Naive thymus-derived CD8-positive, alpha-beta T cell (primary cell): ENCODE measurements around the gene TMEM101. TPM values are rescaled to one million over a fixed set of nuclear protein-coding genes. Genes with fewer than 3 reads are reported as not detected.
"Not testable (repeated sequence)": the region's sequence is repeated elsewhere in the genome, so short reads cannot be mapped to it uniquely, and the experiment has no call there.

Experiments used
- ATAC-seq, 2 donors: fragments of 150-1000 bp; cut with Tn5 transposase in 1 of 2; sonication (Bioruptor Pico), chemical (Tn5 transposase) in 1 of 2; 1 replicate in 1 of 2; 2 replicates in 1 of 2; pipeline ENCODE4 v1.10.0; 2021; ENCODE audit warnings: mild to moderate bottlenecking in 2 of 2, moderate library complexity in 2 of 2
- POLR2A ChIA-PET: fragments of 350-600 bp; sonication (Branson Sonifier 250); formaldehyde crosslinking; loops from one replicate; lab custom pipeline; 2021; ENCODE audit warnings: antibody characterized with exemption; lab: Charles Lee
- DNase-seq, 10 donors: peaks; one replicate each; pipeline versions ENCODE4 v3.0.0 to v3.0.0-alpha.2; 2020 to 2022
- H3K27ac Mint-ChIP-seq, 10 donors: one replicate each; pipeline ENCODE4 v1.8.0; 2020 to 2022; ENCODE audit warnings: mild to moderate bottlenecking in 10 of 10, mixed read lengths in 10 of 10, moderate library complexity in 4 of 10, inconsistent platforms in 1 of 10
- H3K27me3 Mint-ChIP-seq, 5 donors: one replicate each; pipeline ENCODE4 v1.8.0; 2021 to 2022; ENCODE audit warnings: mixed read lengths in 5 of 5
- H3K36me3 Mint-ChIP-seq, 3 donors: one replicate each; pipeline ENCODE4 v1.8.0; 2020 to 2022; ENCODE audit warnings: mixed read lengths in 3 of 3, mild to moderate bottlenecking in 2 of 3, inconsistent platforms in 1 of 3
- H3K4me1 Mint-ChIP-seq, 4 donors: one replicate each; pipeline ENCODE4 v1.8.0; 2021 to 2022; ENCODE audit warnings: mixed read lengths in 4 of 4
- H3K4me3 Mint-ChIP-seq, 10 donors: one replicate each; pipeline ENCODE4 v1.8.0; 2020 to 2022; ENCODE audit warnings: mild to moderate bottlenecking in 10 of 10, mixed read lengths in 10 of 10, moderate library complexity in 6 of 10, inconsistent platforms in 1 of 10
- H3K9me3 Mint-ChIP-seq, 9 donors: one replicate each; pipeline ENCODE4 v1.8.0; 2020 to 2022; ENCODE audit warnings: mixed read lengths in 9 of 9, mild to moderate bottlenecking in 3 of 9, inconsistent platforms in 1 of 9, moderate library complexity in 1 of 9
- polyA plus RNA-seq, 3 donors: library from polyadenylated mRNA; unstranded; fragments of 300-500 nt; fragmentation: Illumina TruSeq; gene quantifications; one replicate each; pipeline ENCODE4 v1.2.3, GENCODE V29; 2021
- total RNA-seq, 8 experiments: library from RNA in 2 of 8; stranded (reverse) in 2 of 8; gene quantifications; one replicate each; pipeline ENCODE4 v1.2.3 and lab custom pipeline; 2021 to 2026

TMEM101 gene
- total RNA-seq (10 to 100 TPM; 26.8 to 27.6 TPM), polyA plus RNA-seq (10 to 100 TPM; 23.6 to 28.8 (median 27.1) TPM), total RNA-seq (lab: John Stamatoyannopoulos, UW) (6.9 to 26.8 (median 21.6) reads per million in 6 experiments)

GRCh38 chr17:44014437-44015172, at the start of gene TMEM101:
TMEM101 (minus strand) TSS chr17:44014963; CDS start chr17:44014952, 11 bp downstream.
- Mint-ChIP-seq H3K27me3 (no peaks in the 10 kb centered on the region), H3K4me3 (peak within 1 kb of the TSS; percentile 94 to 100 (median 99)), H3K27ac (peak within 1 kb of the TSS; percentile 87 to 99 (median 96)), H3K4me1 (peaks cover 9 to 20% (median 17%) of the 10 kb centered on the region in 4 donors), H3K36me3 (peaks cover 0 to 17% (median 10%) of the 10 kb centered on the region in 3 donors), H3K9me3 (no peaks in the 10 kb centered on the region)
- ATAC-seq (peak; percentile 99 to 100), DNase-seq (peak; percentile 76 to 94 (median 86))
- POLR2A ChIA-PET: interaction anchor here (0.9 to 1.2 kb wide), 6 partner anchors 9 to 647 kb away, joined by 3 to 8 read pairs (median 3); partner anchors contain the start of genes G6PC3 and TMUB2

GRCh38 chr17:44063704-44064639, 49.2 kb upstream of the TMEM101 start:
- DNase-seq (no peak), ATAC-seq (no peak)
- POLR2A ChIA-PET: interaction anchor here (0.7 kb wide), 1 partner anchor 77 kb away, joined by 3 read pairs; no protein-coding TSS in a partner anchor
- Mint-ChIP-seq H3K4me1 (peaks cover 21 to 59% (median 55%) of the 10 kb centered on the region in 4 donors), H3K9me3 (no peaks in the 10 kb centered on the region), H3K36me3 (peaks cover 0 to 53% (median 9%) of the 10 kb centered on the region in 3 donors), H3K4me3 (peak overlapping the region in 8 of 10 donors; percentile 8 to 50 (median 32)), H3K27me3 (no peaks in the 10 kb centered on the region), H3K27ac (peak overlapping the region in 9 of 10 donors; percentile 21 to 83 (median 52))

- no peaks in the 10 kb centered on the region for H3K27me3 Mint-ChIP-seq
- H3K36me3 Mint-ChIP-seq: peaks cover 0 to 62% (median 9%) of the 10 kb centered on the region in 3 donors
- ATAC-seq (no peak), DNase-seq (no peak)
- H3K27ac Mint-ChIP-seq: peak overlapping the region in 2 of 10 donors; percentile 59 to 64
- POLR2A ChIA-PET: no interaction called here
- no peak overlapping the region for H3K4me3 Mint-ChIP-seq
- H3K9me3 Mint-ChIP-seq: no peaks in the 10 kb centered on the region
- H3K4me1 Mint-ChIP-seq: peaks cover 21 to 63% (median 55%) of the 10 kb centered on the region in 4 donors
Observed at GRCh38 chr17:44062871-44063270, 48.1 kb upstream of the TMEM101 start.

GRCh38 chr17:44061446-44061845, 46.7 kb upstream of the TMEM101 start:
- POLR2A ChIA-PET: interaction anchor here (0.7 kb wide), 1 partner anchor 138 kb away, joined by 5 read pairs; no protein-coding TSS in a partner anchor
- H3K4me3 Mint-ChIP-seq: no peak overlapping the region
- ATAC-seq (no peak), DNase-seq (no peak)
- no peaks in the 10 kb centered on the region for H3K27me3 Mint-ChIP-seq
- H3K9me3 Mint-ChIP-seq: no peaks in the 10 kb centered on the region
- no peak overlapping the region for H3K27ac Mint-ChIP-seq
- H3K4me1 Mint-ChIP-seq: peaks cover 19 to 55% (median 46%) of the 10 kb centered on the region in 4 donors
- H3K36me3 Mint-ChIP-seq: peaks cover 0 to 69% (median 9%) of the 10 kb centered on the region in 3 donors

GRCh38 chr17:44059101-44059892, 44.5 kb upstream of the TMEM101 start:
- H3K27ac Mint-ChIP-seq: peak overlapping the region in 1 of 10 donors; percentile 43
- H3K4me3 Mint-ChIP-seq: no peak overlapping the region
- peaks cover 0 to 84% (median 9%) of the 10 kb centered on the region in 3 donors for H3K36me3 Mint-ChIP-seq
- H3K9me3 Mint-ChIP-seq: no peaks in the 10 kb centered on the region
- no peak for ATAC-seq
- no peak for DNase-seq
- H3K27me3 Mint-ChIP-seq: no peaks in the 10 kb centered on the region
- H3K4me1 Mint-ChIP-seq: peaks cover 15 to 53% (median 40%) of the 10 kb centered on the region in 4 donors
- POLR2A ChIA-PET: no interaction called here

GRCh38 chr17:44053125-44053872, 38.5 kb upstream of the TMEM101 start:
- no peak overlapping the region for H3K4me3 Mint-ChIP-seq
- H3K27me3 Mint-ChIP-seq: no peaks in the 10 kb centered on the region
- H3K4me1 Mint-ChIP-seq: peaks cover 12 to 22% (median 19%) of the 10 kb centered on the region in 4 donors
- DNase-seq (no peak), ATAC-seq (no peak)
- peaks cover 0 to 79% (median 2%) of the 10 kb centered on the region in 3 donors for H3K36me3 Mint-ChIP-seq
- no peaks in the 10 kb centered on the region for H3K9me3 Mint-ChIP-seq
- POLR2A ChIA-PET: interaction anchor here (0.6 kb wide), 1 partner anchor 11 kb away, joined by 3 read pairs; no protein-coding TSS in a partner anchor
- H3K27ac Mint-ChIP-seq: peak overlapping the region in 6 of 10 donors; percentile 3 to 70 (median 54)

GRCh38 chr17:44049294-44050060, 34.7 kb upstream of the TMEM101 start:
- POLR2A ChIA-PET: interaction anchor here (0.5 to 0.7 kb wide), 2 partner anchors 11 to 172 kb away, joined by 3 to 4 read pairs; no protein-coding TSS in a partner anchor
- Mint-ChIP-seq H3K36me3 (peaks cover 0 to 70% (median 5%) of the 10 kb centered on the region in 3 donors), H3K9me3 (no peaks in the 10 kb centered on the region), H3K4me3 (no peak overlapping the region), H3K27ac (peak overlapping the region in 2 of 10 donors; percentile 25 to 43), H3K4me1 (peaks cover 12 to 25% (median 17%) of the 10 kb centered on the region in 4 donors), H3K27me3 (no peaks in the 10 kb centered on the region)
- DNase-seq (no peak), ATAC-seq (no peak)

GRCh38 chr17:44046893-44047292, 32.1 kb upstream of the TMEM101 start:
- not testable (repeated sequence) for H3K4me3 Mint-ChIP-seq, ATAC-seq, H3K27me3 Mint-ChIP-seq, DNase-seq, H3K9me3 Mint-ChIP-seq
- POLR2A ChIA-PET: interaction anchor here (0.7 kb wide), 1 partner anchor 320 kb away, joined by 3 read pairs; no protein-coding TSS in a partner anchor
- Mint-ChIP-seq H3K27ac (peak overlapping the region in 3 of 10 donors; percentile 41 to 63 (median 58)), H3K36me3 (peaks cover 0 to 62% (median 3%) of the 10 kb centered on the region in 3 donors), H3K4me1 (peaks cover 0 to 15% (median 10%) of the 10 kb centered on the region in 4 donors)

GRCh38 chr17:44045486-44045885, 30.7 kb upstream of the TMEM101 start:
- POLR2A ChIA-PET: no interaction called here

GRCh38 chr17:44044071-44044470, 29.3 kb upstream of the TMEM101 start:
- Mint-ChIP-seq H3K36me3 (peaks cover 0 to 49% (median 3%) of the 10 kb centered on the region in 3 donors), H3K27ac (peak overlapping the region in 4 of 10 donors; percentile 3 to 51 (median 24)), H3K9me3 (no peaks in the 10 kb centered on the region), H3K27me3 (no peaks in the 10 kb centered on the region), H3K4me3 (no peak overlapping the region), H3K4me1 (peaks cover 6 to 27% (median 20%) of the 10 kb centered on the region in 4 donors)
- DNase-seq (no peak), ATAC-seq (no peak)
- POLR2A ChIA-PET: interaction anchor here (0.6 to 0.7 kb wide), 2 partner anchors 79 to 120 kb away, joined by 3 read pairs; partner anchors contain the start of gene HDAC5

More at GRCh38 chr17:44045486-44045885, 30.7 kb upstream of the TMEM101 start:
- peaks cover 6 to 24% (median 18%) of the 10 kb centered on the region in 4 donors for H3K4me1 Mint-ChIP-seq
- H3K9me3 Mint-ChIP-seq: no peaks in the 10 kb centered on the region
- no peaks in the 10 kb centered on the region for H3K27me3 Mint-ChIP-seq
- no peak for ATAC-seq
- no peak overlapping the region for H3K4me3 Mint-ChIP-seq
- H3K36me3 Mint-ChIP-seq: peaks cover 0 to 51% (median 3%) of the 10 kb centered on the region in 3 donors
- DNase-seq: no peak
- H3K27ac Mint-ChIP-seq: peak overlapping the region in 1 of 10 donors; percentile 7
